Stimulated activated CD8-positive, alpha-beta memory T cell treated with anti-CD3 and anti-CD28 coated beads, Interleukin-7, amount 100 ng/mL, for 1 hour (primary cell): Measurements from ENCODE around the gene RORB.

Experiments used
- DNase-seq, 2 donors: peaks; one replicate each; pipeline ENCODE4 v3.0.0-alpha.2; 2020; ENCODE audit warnings: low read depth in 2 of 2

The RORB gene

GRCh38 chr9:74598874-74599273, 101.7 kb downstream of the RORB start:
- DNase-seq = no peak

GRCh38 chr9:74609671-74610405, 112.7 kb downstream of the RORB start:
- no peak for DNase-seq

GRCh38 chr9:74610523-74611061, 113.5 kb downstream of the RORB start:
- DNase-seq = no peak

GRCh38 chr9:74630228-74630627, 133.1 kb downstream of the RORB start:
- no peak for DNase-seq

GRCh38 chr9:74639112-74639511, 142.0 kb downstream of the RORB start:
- no peak for DNase-seq

- no peak for DNase-seq
These were observed 145.2 kb downstream of the RORB start for GRCh38 chr9:74642376-74642775.

- DNase-seq = no peak
These were observed 146.3 kb downstream of the RORB start for GRCh38 chr9:74643303-74643923.

- DNase-seq = no peak
These were observed 146.9 kb downstream of the RORB start for GRCh38 chr9:74644023-74644422.

GRCh38 chr9:74645007-74645639, 148.0 kb downstream of the RORB start:
- DNase-seq = no peak

- DNase-seq = no peak
These were observed 156.4 kb downstream of the RORB start for GRCh38 chr9:74653410-74654080.

- DNase-seq = no peak
These were observed 165.5 kb downstream of the RORB start for GRCh38 chr9:74662674-74663073.

- no peak for DNase-seq
These were observed 166.3 kb downstream of the RORB start for GRCh38 chr9:74663439-74663838.

- DNase-seq = no peak
These were observed 169.6 kb downstream of the RORB start for GRCh38 chr9:74666625-74667316.

GRCh38 chr9:74672237-74672636, 175.1 kb downstream of the RORB start:
- DNase-seq = no peak

GRCh38 chr9:74674077-74674476, 176.9 kb downstream of the RORB start:
- DNase-seq = no peak

- no peak for DNase-seq
These were observed 184.8 kb downstream of the RORB start for GRCh38 chr9:74681906-74682305.

GRCh38 chr9:74683322-74683721, 186.2 kb downstream of the RORB start:
- no peak for DNase-seq

GRCh38 chr9:74691058-74691457, 193.9 kb downstream of the RORB start:
- no peak for DNase-seq

- no peak for DNase-seq
These were observed 199.4 kb downstream of the RORB start for GRCh38 chr9:74696520-74696919.

GRCh38 chr9:74697535-74697934, 200.4 kb downstream of the RORB start:
- DNase-seq = no peak

- DNase-seq = no peak
These were observed 214.2 kb downstream of the RORB start for GRCh38 chr9:74711341-74711740.

GRCh38 chr9:74718709-74719108, 221.6 kb downstream of the RORB start:
- no peak for DNase-seq
